CD4-positive, alpha-beta T cell treated with Interleukin-4 for 4 hours (primary cell): ENCODE results near the gene CACNA1I.
"Not testable (repeated sequence)": the region's sequence is repeated elsewhere in the genome, so short reads cannot be mapped to it uniquely, and the experiment has no call there.

Experiments
- DNase-seq: peaks from one replicate; pipeline ENCODE4 v3.0.0-alpha.2; 2020

The CACNA1I gene

DNA sequence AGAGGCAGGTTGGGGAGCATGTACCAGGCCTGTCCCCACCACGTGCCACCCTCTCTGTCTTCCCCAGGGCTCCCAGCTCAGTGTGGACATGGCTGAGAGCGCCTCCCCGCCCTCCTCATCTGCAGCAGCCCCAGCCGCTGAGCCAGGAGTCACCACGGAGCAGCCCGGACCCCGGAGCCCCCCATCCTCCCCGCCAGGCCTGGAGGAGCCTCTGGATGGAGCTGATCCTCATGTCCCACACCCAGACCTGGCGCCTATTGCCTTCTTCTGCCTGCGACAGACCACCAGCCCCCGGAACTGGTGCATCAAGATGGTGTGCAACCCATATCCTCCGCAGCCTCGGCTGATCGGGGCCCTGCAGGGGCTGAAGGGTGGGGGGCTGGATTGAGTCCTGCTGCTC, at the start of gene CACNA1I:
CACNA1I (plus strand) TSS at position 89 of the 400 bp plus-strand sequence; CDS start at position 89, 0 bp downstream.
- no peak for DNase-seq

GRCh38 chr22:39521106-39521885, 49.3 kb upstream of the CACNA1I start:
- not testable (repeated sequence) for DNase-seq

GRCh38 chr22:39522091-39522490, 48.5 kb upstream of the CACNA1I start:
- DNase-seq: not testable (repeated sequence)

DNA sequence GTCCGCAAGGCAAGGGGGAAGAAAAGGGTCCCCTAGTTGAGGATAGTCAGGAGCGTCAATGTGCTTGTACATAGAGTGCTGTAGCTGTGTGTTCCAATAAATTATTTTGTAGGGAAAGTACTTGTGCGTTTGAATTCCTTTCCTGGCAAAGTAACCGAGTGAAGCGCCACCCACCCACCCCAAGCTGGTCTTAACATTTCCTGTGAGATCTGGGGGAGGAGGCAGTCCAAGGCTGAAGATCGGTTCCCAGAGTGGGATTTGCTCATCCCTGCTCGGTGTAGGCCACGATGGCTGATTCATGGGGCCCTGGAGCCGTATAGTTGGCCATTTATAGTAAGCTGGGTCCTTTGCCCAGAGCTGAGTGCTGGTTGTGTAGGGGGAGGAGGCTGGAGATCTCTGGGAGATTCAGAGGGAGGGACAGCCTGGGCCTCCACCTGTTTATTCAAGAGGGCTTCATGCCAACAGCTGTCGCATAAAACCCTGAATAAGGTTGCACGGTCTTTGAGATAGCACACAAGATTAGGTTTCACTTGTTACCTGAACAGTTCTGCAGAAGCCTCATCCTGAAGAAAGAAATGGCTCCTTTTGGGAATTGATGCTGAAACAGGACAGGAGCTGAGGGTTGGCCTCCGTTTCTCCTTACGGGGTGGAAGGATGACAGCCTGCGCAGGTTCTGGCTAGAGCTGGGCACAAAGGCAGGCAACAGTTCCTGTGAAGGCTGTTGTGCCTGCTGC, 47.8 kb upstream of the CACNA1I start:
- no peak for DNase-seq

- no peak for DNase-seq
Observed at GRCh38 chr22:39524089-39524752, 46.3 kb upstream of the CACNA1I start.

GRCh38 chr22:39524753-39525657, 45.5 kb upstream of the CACNA1I start:
- DNase-seq: no peak

- no peak for DNase-seq
Observed at GRCh38 chr22:39525658-39525975, 44.9 kb upstream of the CACNA1I start.

- DNase-seq: peak; percentile 24
Observed at GRCh38 chr22:39526736-39527171, 43.8 kb upstream of the CACNA1I start.

DNA sequence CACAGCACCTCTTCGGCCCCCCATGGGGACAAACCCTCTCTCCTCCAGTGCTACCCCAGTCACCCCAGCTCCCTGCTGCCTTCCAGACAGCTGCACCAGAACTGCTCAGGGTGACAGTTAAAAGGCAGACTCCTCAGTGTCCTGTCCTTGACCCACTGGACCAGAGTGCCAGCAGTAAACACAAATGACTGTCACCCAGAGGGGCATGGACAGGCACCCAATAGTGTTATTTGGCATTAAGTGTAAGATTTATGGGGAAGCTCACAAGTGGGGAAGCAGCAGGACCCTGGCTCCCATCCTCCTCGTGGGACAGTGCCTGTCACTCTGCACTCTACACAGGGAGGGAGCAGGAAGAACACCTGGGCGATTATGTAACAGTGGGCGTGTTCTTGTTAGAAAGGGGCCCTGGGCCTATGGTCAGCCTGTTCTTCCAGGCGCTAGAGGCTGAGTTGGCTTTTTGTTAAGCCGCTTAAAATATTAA, 43.0 kb upstream of the CACNA1I start:
- DNase-seq: no peak

GRCh38 chr22:39528080-39528661, 42.4 kb upstream of the CACNA1I start:
- DNase-seq: no peak

- peak; percentile 90 for DNase-seq
Observed at GRCh38 chr22:39528681-39529486, 41.7 kb upstream of the CACNA1I start.

DNA sequence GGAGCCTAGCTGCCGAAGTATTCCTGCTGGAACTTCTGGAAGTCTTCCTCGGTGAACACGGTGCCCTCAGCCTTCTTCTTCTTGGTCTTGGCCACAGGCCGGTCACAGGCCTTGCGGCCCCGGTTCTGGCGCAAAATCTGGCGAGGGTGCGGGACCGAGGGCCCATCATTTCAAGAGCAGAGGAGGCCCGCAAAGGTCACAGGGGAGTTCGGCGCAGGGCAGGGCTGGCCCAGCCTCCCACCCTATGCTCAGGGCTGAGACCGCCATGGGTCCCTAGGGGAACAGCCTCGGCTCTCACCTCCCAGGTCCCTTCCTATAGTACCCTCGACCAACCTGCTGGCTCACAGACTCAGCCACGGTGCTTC, 41.1 kb upstream of the CACNA1I start:
- DNase-seq: no peak

- DNase-seq: no peak
Observed at GRCh38 chr22:39530116-39530515, 40.4 kb upstream of the CACNA1I start.

GRCh38 chr22:39530692-39531331, 39.7 kb upstream of the CACNA1I start:
- DNase-seq: peak; percentile 18

GRCh38 chr22:39532215-39533073, 38.1 kb upstream of the CACNA1I start, which contains the start of gene RPS19BP1:
RPS19BP1 (minus strand) TSS chr22:39532748; CDS start chr22:39532738, 10 bp downstream.
- peak; percentile 99 for DNase-seq

- DNase-seq: no peak
Observed at GRCh38 chr22:39534092-39534506, 36.5 kb upstream of the CACNA1I start.

GRCh38 chr22:39534591-39535356, 35.8 kb upstream of the CACNA1I start:
- peak; percentile 61 for DNase-seq

GRCh38 chr22:39535357-39535725, 35.2 kb upstream of the CACNA1I start:
- no peak for DNase-seq
